WTC11 (cell line): ENCODE data around the gene GABRB3.

Source experiments
- ATF1 ChIP-seq: sonication (generic); formaldehyde crosslinking; IDR thresholded peaks from 2 replicates; pipeline ENCODE4 v1.8.1; 2023; ENCODE audit warnings: mild to moderate bottlenecking, moderate library complexity, missing genetic modification reagents
- CTCF ChIP-seq: fragments of 200-600 bp; IDR thresholded peaks from 2 replicates; pipeline ENCODE4 v1.8.0; 2022; ENCODE audit warnings: antibody characterized with exemption
- KAT7 ChIP-seq: sonication (generic); formaldehyde crosslinking; IDR thresholded peaks from 2 replicates; pipeline ENCODE4 v1.8.1; 2023; ENCODE audit warnings: missing genetic modification reagents, mild to moderate bottlenecking, borderline replicate concordance

- no peak for TF ChIP-seq CTCF
- no peak for TF ChIP-seq ATF1 (CRISPR knock-in tag)
- no peak for TF ChIP-seq KAT7
Measured at GRCh38 chr15:26640601-26641000, 132.3 kb downstream of the GABRB3 start.
